ENCODE results near the gene FBXL20. TPM values are rescaled to one million over a fixed set of nuclear protein-coding genes. Genes with fewer than 3 reads are reported as not detected.

FBXL20 gene
- total and polyA plus RNA-seq, 9 of the 15 experiments (the other 6 are each of a cell fraction or from before 2014, with no cell fraction given): 1.8 to 15.1 (median 5.6) TPM

DNA sequence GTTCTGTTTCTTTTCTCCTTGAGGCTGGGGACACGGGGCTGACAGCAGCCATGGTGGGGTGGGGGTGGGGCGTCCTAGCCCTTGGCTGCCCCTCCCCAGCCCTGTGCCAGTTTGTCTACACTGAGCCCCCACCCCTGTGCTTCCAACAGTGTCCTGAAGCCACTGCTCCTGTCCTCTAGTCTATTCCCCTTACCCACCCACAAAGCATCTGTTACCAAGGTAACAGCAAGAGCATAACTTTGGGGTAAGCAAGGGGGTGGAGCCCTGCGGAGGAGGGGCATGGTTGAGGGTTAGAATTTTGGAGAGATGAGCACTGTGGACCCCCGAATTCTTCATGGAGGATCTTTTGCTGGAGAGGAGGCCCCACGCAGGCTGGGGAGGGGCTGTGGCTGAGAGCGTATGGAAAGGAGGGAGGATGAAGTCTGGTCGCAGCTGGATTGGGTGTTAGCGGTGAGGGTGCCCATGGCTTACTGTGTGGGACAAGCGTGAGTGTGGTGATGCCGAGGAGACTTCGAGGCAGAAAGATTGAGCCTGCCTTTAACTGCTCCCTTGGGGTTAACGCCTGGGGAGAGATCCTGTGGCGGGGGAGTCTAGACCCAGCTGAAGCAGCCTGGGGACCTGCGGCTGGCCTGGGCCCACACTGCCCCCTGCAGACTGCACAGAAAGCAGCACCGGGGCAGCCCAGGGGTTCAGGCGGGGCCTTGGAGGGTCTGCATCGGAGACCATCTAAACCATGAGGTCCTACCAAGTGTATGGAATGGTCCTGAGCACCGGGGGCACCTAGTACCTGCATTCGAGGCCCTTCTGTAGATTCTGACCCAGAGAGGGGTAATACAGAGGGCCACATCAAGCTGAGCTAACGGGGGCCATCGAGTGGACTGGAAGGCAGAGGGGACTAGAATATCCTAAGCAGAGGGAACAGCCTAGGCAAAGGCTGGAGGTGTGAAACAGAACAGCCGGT lies 169.6 kb downstream of the FBXL20 start (continued):
- TF ChIP-seq, protein P1, sequence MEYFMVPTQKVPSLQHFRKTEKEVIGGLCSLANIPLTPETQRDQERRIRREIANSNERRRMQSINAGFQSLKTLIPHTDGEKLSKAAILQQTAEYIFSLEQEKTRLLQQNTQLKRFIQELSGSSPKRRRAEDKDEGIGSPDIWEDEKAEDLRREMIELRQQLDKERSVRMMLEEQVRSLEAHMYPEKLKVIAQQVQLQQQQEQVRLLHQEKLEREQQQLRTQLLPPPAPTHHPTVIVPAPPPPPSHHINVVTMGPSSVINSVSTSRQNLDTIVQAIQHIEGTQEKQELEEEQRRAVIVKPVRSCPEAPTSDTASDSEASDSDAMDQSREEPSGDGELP (CRISPR knock-in tag; IDR thresholded peaks at IDR 0.05; ENCODE audit: borderline replicate concordance): peak; percentile 85
- TF ChIP-seq, protein P2, sequence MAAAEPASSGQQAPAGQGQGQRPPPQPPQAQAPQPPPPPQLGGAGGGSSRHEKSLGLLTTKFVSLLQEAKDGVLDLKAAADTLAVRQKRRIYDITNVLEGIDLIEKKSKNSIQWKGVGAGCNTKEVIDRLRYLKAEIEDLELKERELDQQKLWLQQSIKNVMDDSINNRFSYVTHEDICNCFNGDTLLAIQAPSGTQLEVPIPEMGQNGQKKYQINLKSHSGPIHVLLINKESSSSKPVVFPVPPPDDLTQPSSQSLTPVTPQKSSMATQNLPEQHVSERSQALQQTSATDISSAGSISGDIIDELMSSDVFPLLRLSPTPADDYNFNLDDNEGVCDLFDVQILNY (CRISPR knock-in tag; IDR thresholded peaks at IDR 0.05): no peak
- TF ChIP-seq HNRNPL (IDR thresholded peaks at IDR 0.05; ENCODE audit: low read depth, low read length) (no peak), NFATC3 (IDR thresholded peaks at IDR 0.05) (no peak), ZNF23 (CRISPR knock-in tag; IDR thresholded peaks at IDR 0.05) (no peak), SMC3 (conservative IDR thresholded peaks at IDR 0.05; ENCODE audit: insufficient read depth, low read depth, low read length) (peak; percentile 67)
- TF ChIP-seq, protein P3, sequence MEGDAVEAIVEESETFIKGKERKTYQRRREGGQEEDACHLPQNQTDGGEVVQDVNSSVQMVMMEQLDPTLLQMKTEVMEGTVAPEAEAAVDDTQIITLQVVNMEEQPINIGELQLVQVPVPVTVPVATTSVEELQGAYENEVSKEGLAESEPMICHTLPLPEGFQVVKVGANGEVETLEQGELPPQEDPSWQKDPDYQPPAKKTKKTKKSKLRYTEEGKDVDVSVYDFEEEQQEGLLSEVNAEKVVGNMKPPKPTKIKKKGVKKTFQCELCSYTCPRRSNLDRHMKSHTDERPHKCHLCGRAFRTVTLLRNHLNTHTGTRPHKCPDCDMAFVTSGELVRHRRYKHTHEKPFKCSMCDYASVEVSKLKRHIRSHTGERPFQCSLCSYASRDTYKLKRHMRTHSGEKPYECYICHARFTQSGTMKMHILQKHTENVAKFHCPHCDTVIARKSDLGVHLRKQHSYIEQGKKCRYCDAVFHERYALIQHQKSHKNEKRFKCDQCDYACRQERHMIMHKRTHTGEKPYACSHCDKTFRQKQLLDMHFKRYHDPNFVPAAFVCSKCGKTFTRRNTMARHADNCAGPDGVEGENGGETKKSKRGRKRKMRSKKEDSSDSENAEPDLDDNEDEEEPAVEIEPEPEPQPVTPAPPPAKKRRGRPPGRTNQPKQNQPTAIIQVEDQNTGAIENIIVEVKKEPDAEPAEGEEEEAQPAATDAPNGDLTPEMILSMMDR (IDR thresholded peaks at IDR 0.05 in 2 of 3, conservative IDR thresholded peaks at IDR 0.05 in 1 of 3; ENCODE audit: insufficient read depth in 2 of 3, low read depth in 1 of 3, low read length in 3 of 3): peak; percentile 82 to 92 (median 85)
- TF ChIP-seq, protein P4, sequence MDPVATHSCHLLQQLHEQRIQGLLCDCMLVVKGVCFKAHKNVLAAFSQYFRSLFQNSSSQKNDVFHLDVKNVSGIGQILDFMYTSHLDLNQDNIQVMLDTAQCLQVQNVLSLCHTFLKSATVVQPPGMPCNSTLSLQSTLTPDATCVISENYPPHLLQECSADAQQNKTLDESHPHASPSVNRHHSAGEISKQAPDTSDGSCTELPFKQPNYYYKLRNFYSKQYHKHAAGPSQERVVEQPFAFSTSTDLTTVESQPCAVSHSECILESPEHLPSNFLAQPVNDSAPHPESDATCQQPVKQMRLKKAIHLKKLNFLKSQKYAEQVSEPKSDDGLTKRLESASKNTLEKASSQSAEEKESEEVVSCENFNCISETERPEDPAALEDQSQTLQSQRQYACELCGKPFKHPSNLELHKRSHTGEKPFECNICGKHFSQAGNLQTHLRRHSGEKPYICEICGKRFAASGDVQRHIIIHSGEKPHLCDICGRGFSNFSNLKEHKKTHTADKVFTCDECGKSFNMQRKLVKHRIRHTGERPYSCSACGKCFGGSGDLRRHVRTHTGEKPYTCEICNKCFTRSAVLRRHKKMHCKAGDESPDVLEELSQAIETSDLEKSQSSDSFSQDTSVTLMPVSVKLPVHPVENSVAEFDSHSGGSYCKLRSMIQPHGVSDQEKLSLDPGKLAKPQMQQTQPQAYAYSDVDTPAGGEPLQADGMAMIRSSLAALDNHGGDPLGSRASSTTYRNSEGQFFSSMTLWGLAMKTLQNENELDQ (CRISPR knock-in tag; IDR thresholded peaks at IDR 0.05; ENCODE audit: borderline replicate concordance): no peak
- TF ChIP-seq, protein P5, sequence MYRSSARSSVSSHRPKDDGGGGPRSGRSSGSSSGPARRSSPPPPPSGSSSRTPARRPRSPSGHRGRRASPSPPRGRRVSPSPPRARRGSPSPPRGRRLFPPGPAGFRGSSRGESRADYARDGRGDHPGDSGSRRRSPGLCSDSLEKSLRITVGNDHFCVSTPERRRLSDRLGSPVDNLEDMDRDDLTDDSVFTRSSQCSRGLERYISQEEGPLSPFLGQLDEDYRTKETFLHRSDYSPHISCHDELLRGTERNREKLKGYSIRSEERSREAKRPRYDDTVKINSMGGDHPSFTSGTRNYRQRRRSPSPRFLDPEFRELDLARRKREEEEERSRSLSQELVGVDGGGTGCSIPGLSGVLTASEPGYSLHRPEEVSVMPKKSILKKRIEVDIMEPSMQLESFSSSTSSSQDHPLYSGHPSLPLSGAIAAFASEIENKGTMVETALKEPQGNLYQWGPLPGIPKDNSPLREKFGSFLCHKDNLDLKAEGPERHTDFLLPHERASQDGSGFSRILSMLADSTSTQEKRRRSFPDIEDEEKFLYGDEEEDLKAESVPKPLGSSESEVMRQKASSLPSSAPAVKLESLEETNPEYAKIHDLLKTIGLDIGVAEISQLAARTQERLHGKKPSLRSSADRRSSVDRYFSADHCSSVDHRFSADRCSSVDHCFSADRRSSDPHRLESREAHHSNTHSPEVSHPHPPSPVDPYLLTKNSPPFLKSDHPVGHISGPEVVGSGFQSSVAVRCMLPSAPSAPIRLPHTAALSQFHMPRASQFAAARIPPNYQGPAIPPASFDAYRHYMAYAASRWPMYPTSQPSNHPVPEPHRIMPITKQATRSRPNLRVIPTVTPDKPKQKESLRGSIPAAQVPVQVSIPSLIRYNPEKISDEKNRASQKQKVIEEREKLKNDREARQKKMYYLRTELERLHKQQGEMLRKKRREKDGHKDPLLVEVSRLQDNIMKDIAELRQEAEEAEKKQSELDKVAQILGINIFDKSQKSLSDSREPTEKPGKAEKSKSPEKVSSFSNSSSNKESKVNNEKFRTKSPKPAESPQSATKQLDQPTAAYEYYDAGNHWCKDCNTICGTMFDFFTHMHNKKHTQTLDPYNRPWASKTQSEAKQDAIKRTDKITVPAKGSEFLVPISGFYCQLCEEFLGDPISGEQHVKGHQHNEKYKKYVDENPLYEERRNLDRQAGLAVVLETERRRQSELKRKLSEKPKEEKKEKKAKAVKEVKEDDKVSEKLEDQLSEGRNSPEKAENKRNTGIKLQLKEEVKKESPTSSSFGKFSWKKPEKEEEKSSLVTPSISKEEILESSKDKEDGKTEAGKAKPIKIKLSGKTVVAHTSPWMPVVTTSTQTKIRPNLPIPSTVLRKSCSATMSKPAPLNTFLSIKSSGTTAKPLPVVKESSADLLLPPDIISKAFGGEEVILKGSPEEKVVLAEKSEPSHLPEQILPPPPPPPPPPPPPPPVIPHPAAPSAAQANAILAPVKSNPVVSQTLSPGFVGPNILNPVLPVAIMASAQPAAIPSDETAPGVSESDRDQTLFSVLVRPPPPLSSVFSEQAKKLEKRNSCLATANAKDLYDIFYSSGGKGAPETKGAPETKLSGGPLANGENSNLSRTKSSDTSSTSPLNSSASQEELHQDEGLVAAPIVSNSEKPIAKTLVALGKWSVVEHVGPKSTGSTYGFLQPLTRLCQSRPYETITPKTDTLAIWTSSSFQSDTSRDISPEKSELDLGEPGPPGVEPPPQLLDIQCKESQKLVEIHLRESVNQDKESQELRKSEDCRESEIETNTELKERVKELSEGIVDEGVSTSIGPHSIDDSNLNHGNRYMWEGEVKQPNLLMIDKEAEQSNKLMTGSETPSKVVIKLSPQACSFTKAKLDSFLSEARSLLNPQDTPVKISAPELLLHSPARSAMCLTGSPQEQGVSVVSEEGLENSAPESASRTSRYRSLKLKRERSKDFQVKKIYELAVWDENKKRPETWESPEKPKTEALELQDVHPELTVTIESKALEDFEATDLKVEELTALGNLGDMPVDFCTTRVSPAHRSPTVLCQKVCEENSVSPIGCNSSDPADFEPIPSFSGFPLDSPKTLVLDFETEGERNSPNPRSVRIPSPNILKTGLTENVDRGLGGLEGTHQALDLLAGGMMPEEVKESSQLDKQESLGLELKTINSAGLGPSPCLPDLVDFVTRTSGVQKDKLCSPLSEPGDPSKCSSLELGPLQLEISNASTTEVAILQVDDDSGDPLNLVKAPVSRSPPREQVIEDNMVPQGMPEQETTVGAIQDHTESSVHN (IDR thresholded peaks at IDR 0.05; ENCODE audit: borderline replicate concordance in 1 of 2, low read depth in 1 of 2): no peak
